HepG2 (cell line): ENCODE measurements around the gene ZDHHC21. TPM values are rescaled to one million over a fixed set of nuclear protein-coding genes. Genes with fewer than 3 reads are reported as not detected.
A peak's percentile ranks its signal among the peaks of the same experiment; 100 is the strongest.

Source experiments
- AKNA ChIP-seq: sonication (generic); formaldehyde crosslinking; IDR thresholded peaks from 2 replicates; pipeline ENCODE4 v1.4.0; 2020; ENCODE audit warnings: missing genetic modification reagents, borderline replicate concordance
- ATRX ChIP-seq: sonication (generic); formaldehyde crosslinking; IDR thresholded peaks from 2 replicates; pipeline ENCODE4 v1.4.0; 2020; ENCODE audit warnings: missing genetic modification reagents, borderline replicate concordance
- FOXO1 ChIP-seq: sonication (generic); formaldehyde crosslinking; IDR thresholded peaks from 2 replicates; pipeline ENCODE4 v1.4.0; 2020; ENCODE audit warnings: missing genetic modification reagents
- FUBP1 ChIP-seq: sonication (generic); formaldehyde crosslinking; IDR thresholded peaks from 2 replicates; pipeline ENCODE4 v1.5.1; 2020; ENCODE audit warnings: missing genetic modification reagents, mild to moderate bottlenecking, borderline replicate concordance
- IRF9 ChIP-seq: sonication (generic); formaldehyde crosslinking; IDR thresholded peaks from 2 replicates; pipeline ENCODE4 v1.8.0; 2022; ENCODE audit warnings: missing genetic modification reagents, mild to moderate bottlenecking, borderline replicate concordance
- LCORL ChIP-seq, 2 experiments: fragments of 450-650 bp in 1 of 2; sonication (generic) in 1 of 2; formaldehyde crosslinking in 1 of 2; IDR thresholded peaks; 2 replicates each; pipeline versions ENCODE4 v1.5.0 to v1.6.1; 2017 to 2020; ENCODE audit warnings: antibody characterized with exemption in 1 of 2, missing genetic modification reagents in 1 of 2
- MBD4 ChIP-seq: IDR thresholded peaks from 2 replicates; pipeline ENCODE4 v1.6.1; 2012; ENCODE audit warnings: low read length, inconsistent platforms, borderline replicate concordance
- MTA1 ChIP-seq: sonication (generic); formaldehyde crosslinking; IDR thresholded peaks from 2 replicates; pipeline ENCODE4 v1.4.0; 2020; ENCODE audit warnings: missing genetic modification reagents, mild to moderate bottlenecking, borderline replicate concordance
- MXD1 ChIP-seq: sonication (generic); formaldehyde crosslinking; IDR thresholded peaks from 2 replicates; pipeline ENCODE4 v1.4.0; 2020; ENCODE audit warnings: mild to moderate bottlenecking, missing genetic modification reagents
- NFATC3 ChIP-seq: sonication (generic); formaldehyde crosslinking; IDR thresholded peaks from 2 replicates; pipeline ENCODE4 v1.5.1; 2020; ENCODE audit warnings: mild to moderate bottlenecking, missing genetic modification reagents
- PHF20 ChIP-seq: sonication (generic); formaldehyde crosslinking; IDR thresholded peaks from 2 replicates; pipeline ENCODE4 v1.5.0; 2020; ENCODE audit warnings: mild to moderate bottlenecking, missing genetic modification reagents
- RFX1 ChIP-seq: fragments of 450-650 bp; IDR thresholded peaks from 2 replicates; pipeline ENCODE4 v1.6.1; 2017
- SMAD3 ChIP-seq: sonication (generic); formaldehyde crosslinking; IDR thresholded peaks from 2 replicates; pipeline ENCODE4 v1.4.0; 2020; ENCODE audit warnings: missing genetic modification reagents
- TEAD3 ChIP-seq: optimal IDR thresholded peaks from 2 replicates; pipeline ENCODE3; 2016; ENCODE audit warnings: borderline replicate concordance
- TFDP1 ChIP-seq: IDR thresholded peaks from 2 replicates; pipeline ENCODE4 v1.6.1; 2016; ENCODE audit warnings: missing compliant biosample characterization, missing genetic modification reagents, borderline replicate concordance
- ZFY ChIP-seq: sonication (generic); formaldehyde crosslinking; IDR thresholded peaks from 2 replicates; pipeline ENCODE4 v1.4.0; 2020; ENCODE audit warnings: missing genetic modification reagents
- ZNF20 ChIP-seq: sonication (generic); formaldehyde crosslinking; IDR thresholded peaks from 2 replicates; pipeline ENCODE4 v1.4.0; 2020; ENCODE audit warnings: mild to moderate bottlenecking, moderate library complexity, missing genetic modification reagents
- ZNF619 ChIP-seq: sonication (generic); formaldehyde crosslinking; IDR thresholded peaks from 2 replicates; pipeline ENCODE4 v1.4.0; 2020; ENCODE audit warnings: mild to moderate bottlenecking, missing genetic modification reagents
- ZNF761 ChIP-seq: sonication (generic); formaldehyde crosslinking; conservative IDR thresholded peaks from 2 replicates; pipeline ENCODE4 v1.4.0; 2020; ENCODE audit warnings: mild to moderate bottlenecking, missing genetic modification reagents
- ZNF775 ChIP-seq: sonication (generic); formaldehyde crosslinking; IDR thresholded peaks from 2 replicates; pipeline ENCODE4 v1.4.0; 2020; ENCODE audit warnings: missing genetic modification reagents, mild to moderate bottlenecking, moderate library complexity, borderline replicate concordance
- polyA plus RNA-seq, 8 experiments: library from polyadenylated mRNA; depleted of rRNA in 3 of 8; stranded (reverse) in 7 of 8; unstranded in 1 of 8; fragments of >200 nt; fragmentation: Illumina TruSeq in 4 of 8; extraction: Trizol in 4 of 8; gene quantifications; 2 replicates each; pipeline versions ENCODE4 v1.2.1 to v1.2.3, GENCODE V29; 2011 to 2016; ENCODE audit warnings: low read depth in 4 of 8, missing spikeins in 1 of 8, mixed read lengths in 1 of 8; ENCODE audit not compliant: insufficient read depth in 1 of 8
- total RNA-seq, 5 experiments: library from RNA; depleted of rRNA; stranded (reverse); fragments of >200 nt; fragmentation: Illumina TruSeq; extraction: Trizol; gene quantifications; 2 replicates each; pipeline ENCODE4 v1.2.3, GENCODE V29; 2016; ENCODE audit warnings: low read depth in 1 of 5

Gene ZDHHC21
- total and polyA plus RNA-seq, 2 of the 13 experiments (the other 11 are each of a cell fraction or from before 2014, with no cell fraction given): 2.4 to 3.7 TPM

- no peak for TF ChIP-seq ZNF775 (CRISPR knock-in tag)
- no peak for TF ChIP-seq NFATC3
- TF ChIP-seq TEAD3 (CRISPR knock-in tag): no peak
- no peak for TF ChIP-seq MBD4
- 0 out of 2 replicates have a peak, but pooled peaks have one; percentile 22 for TF ChIP-seq ZNF761 (CRISPR knock-in tag)
- TF ChIP-seq IRF9 (CRISPR knock-in tag): peak; percentile 77; the same call in 1 of the 2 replicates
- TF ChIP-seq ZFY (CRISPR knock-in tag): peak; percentile 94
- TF ChIP-seq MTA1: peak; percentile 52; the same call in 1 of the 2 replicates
- TF ChIP-seq AKNA (CRISPR knock-in tag): no peak
- TF ChIP-seq ZNF20 (CRISPR knock-in tag): no peak
- TF ChIP-seq FUBP1: no peak
- 0 out of 2 replicates have a peak, but pooled peaks have one; percentile 14 for TF ChIP-seq FOXO1 (CRISPR knock-in tag)
- no peak; the same call in 1 of the 2 replicates for TF ChIP-seq ZNF619 (CRISPR knock-in tag)
- TF ChIP-seq MXD1 (CRISPR knock-in tag): peak; percentile 72; the same call in 1 of the 2 replicates
- no peak for TF ChIP-seq SMAD3 (CRISPR knock-in tag)
- peak; percentile 47; the same call in 1 of the 2 replicates for TF ChIP-seq TFDP1 (CRISPR knock-in tag)
- no peak for TF ChIP-seq LCORL (IDR thresholded peaks at IDR 0.05)
- TF ChIP-seq LCORL (CRISPR knock-in tag; IDR thresholded peaks at IDR 0.05): peak; percentile 69; the same call in 1 of the 2 replicates
- TF ChIP-seq PHF20: peak; percentile 88
- TF ChIP-seq RFX1: no peak
- TF ChIP-seq ATRX (CRISPR knock-in tag): no peak
Observed at GRCh38 chr9:14693251-14693861, at the start of gene ZDHHC21 (continued).
